Body of pancreas (tissue), 4 donors: ENCODE data around the gene AMER1. TPM values are rescaled to one million over a fixed set of nuclear protein-coding genes. Genes with fewer than 3 reads are reported as not detected.

Experiments used
- ATAC-seq: fragments of 150-250 bp; one replicate; pipeline ENCODE4 v1.9.1; 2016
- DNase-seq, 4 donors: peaks; one replicate each; pipeline ENCODE4 v3.0.0-alpha.2; 2019
- H3K27ac ChIP-seq, 4 donors: fragments of 200-600 bp; sonication (generic); 1 replicate in 3 of 4; 2 replicates in 1 of 4; pipeline versions ENCODE4 v1.5.1 to v1.6.1; 2016 to 2019; ENCODE audit warnings: mild to moderate bottlenecking in 1 of 4, mixed read lengths in 1 of 4, moderate library complexity in 1 of 4
- H3K27me3 ChIP-seq, 2 donors: fragments of 200-600 bp; sonication (generic); one replicate each; pipeline ENCODE4 v1.6.0; 2016; ENCODE audit warnings: mild to moderate bottlenecking in 1 of 2
- H3K36me3 ChIP-seq, 2 donors: fragments of 200-600 bp; sonication (generic); replicated peaks in 1 of 2; 2 replicates each; pipeline ENCODE4 v1.5.1; 2016; ENCODE audit warnings: low read depth in 2 of 2; ENCODE audit not compliant: insufficient read depth in 1 of 2
- H3K4me1 ChIP-seq: fragments of 200-600 bp; sonication (generic); one replicate; pipeline ENCODE4 v1.6.0; 2016
- H3K4me3 ChIP-seq, 2 donors: fragments of 200-600 bp; sonication (generic); 1 replicate in 1 of 2; 2 replicates in 1 of 2; pipeline ENCODE4 v1.5.1; 2016 to 2019
- H3K9me3 ChIP-seq, 3 donors: fragments of 200-600 bp; sonication (generic); 1 replicate in 2 of 3; 2 replicates in 1 of 3; pipeline ENCODE4 v1.5.1; 2016
- POLR2A ChIP-seq, 3 donors: fragments of 450-650 bp; IDR thresholded peaks; one replicate each; pipeline ENCODE4 v1.6.1; 2016; ENCODE audit warnings: antibody characterized with exemption in 3 of 3, mild to moderate bottlenecking in 2 of 3
- WGBS, 2 donors: methylation state at CpG; one replicate each; pipeline ENCODE4 v1.1.5; 2017; 5-methylcytosine and 5-hydroxymethylcytosine counted together
- intact Hi-C: fragments of 100-400 bp; cut with DNase I; formaldehyde crosslinking; loops from one replicate; pipeline ENCODE4 v1.15.1; 2023
- small RNA-seq: library from RNA; depleted of rRNA; stranded (forward); fragments of <200 nt; gene quantifications from one replicate; pipeline ENCODE3, GENCODE V24; 2016
- total RNA-seq, 2 donors: library from RNA; depleted of rRNA; stranded (reverse); fragments of >200 nt; gene quantifications; one replicate each; pipeline ENCODE4 v1.1.0, GENCODE V29; 2016
- TF ChIP-seq, protein P1 (sequence below), 7 experiments: fragments of 450-650 bp in 4 of 7; fragments of 200-600 bp in 3 of 7; sonication (generic) in 3 of 7; IDR thresholded peaks; one replicate each; pipeline ENCODE4 v1.5.1; 2016 to 2019; ENCODE audit warnings: antibody characterized with exemption in 7 of 7

Gene AMER1
- total RNA-seq, 2 donors from 2014 or later = 6.7 to 7.6 TPM

DNA sequence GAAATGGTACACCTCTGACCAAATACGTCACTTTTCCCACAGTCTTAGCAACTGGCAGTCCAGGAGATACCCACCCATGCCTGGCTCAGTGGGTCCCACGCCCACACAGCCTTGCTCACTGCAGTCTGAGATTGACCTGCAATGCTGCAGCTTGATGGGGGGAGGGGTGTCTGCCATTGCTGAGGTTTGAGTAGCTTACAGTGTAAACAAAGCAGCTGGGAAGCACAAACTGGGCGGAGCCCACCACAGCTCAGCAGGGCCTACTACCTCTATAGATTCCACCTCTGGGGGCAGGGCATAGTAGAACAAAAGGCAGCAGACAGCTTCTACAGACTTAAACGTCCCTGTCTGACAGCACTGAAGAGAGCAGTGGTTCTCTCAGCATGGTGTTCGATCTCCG is 52.7 kb downstream of the AMER1 start:
- WGBS, 2 donors = 76 to 83% methylated on average over 2 to 3 of the region's 6 CpGs
- intact Hi-C loops = no loop called here
- no peak for ATAC-seq
- H3K4me3 ChIP-seq = no peak overlapping the region
- no peak for DNase-seq
- no peaks in the 10 kb centered on the region for H3K4me1 ChIP-seq
- no peak overlapping the region for H3K27ac ChIP-seq
- H3K9me3 ChIP-seq = no peaks in the 10 kb centered on the region
- H3K36me3 ChIP-seq = no peaks in the 10 kb centered on the region
- TF ChIP-seq, protein P1, sequence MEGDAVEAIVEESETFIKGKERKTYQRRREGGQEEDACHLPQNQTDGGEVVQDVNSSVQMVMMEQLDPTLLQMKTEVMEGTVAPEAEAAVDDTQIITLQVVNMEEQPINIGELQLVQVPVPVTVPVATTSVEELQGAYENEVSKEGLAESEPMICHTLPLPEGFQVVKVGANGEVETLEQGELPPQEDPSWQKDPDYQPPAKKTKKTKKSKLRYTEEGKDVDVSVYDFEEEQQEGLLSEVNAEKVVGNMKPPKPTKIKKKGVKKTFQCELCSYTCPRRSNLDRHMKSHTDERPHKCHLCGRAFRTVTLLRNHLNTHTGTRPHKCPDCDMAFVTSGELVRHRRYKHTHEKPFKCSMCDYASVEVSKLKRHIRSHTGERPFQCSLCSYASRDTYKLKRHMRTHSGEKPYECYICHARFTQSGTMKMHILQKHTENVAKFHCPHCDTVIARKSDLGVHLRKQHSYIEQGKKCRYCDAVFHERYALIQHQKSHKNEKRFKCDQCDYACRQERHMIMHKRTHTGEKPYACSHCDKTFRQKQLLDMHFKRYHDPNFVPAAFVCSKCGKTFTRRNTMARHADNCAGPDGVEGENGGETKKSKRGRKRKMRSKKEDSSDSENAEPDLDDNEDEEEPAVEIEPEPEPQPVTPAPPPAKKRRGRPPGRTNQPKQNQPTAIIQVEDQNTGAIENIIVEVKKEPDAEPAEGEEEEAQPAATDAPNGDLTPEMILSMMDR (IDR thresholded peaks at IDR 0.05) = no peak
- TF ChIP-seq POLR2A (IDR thresholded peaks at IDR 0.05) = no peak
- no peaks in the 10 kb centered on the region for H3K27me3 ChIP-seq

DNA sequence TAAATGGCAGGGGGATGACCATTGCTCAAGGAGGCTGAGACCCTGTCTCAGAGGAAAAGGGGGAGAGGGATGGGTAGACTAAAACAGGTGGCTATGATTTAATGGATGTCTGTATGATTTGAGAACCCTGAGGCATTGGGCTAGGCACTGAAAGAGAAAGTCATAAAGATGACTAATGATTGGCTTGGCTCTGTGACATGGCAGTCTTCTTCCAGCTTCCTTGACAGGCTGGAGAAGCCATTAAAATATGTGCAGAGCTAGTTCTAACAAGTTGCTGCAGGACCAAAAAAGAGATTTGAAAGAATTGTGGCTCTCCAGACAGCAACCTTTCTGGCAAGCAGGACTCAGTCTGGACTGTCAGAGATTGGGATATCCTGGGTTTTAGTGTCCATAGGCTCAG is 53.6 kb downstream of the AMER1 start:
- no peak overlapping the region for H3K27ac ChIP-seq
- no peaks in the 10 kb centered on the region for H3K36me3 ChIP-seq
- no peaks in the 10 kb centered on the region for H3K9me3 ChIP-seq
- ATAC-seq (no peak), DNase-seq (no peak)
- no peaks in the 10 kb centered on the region for H3K27me3 ChIP-seq
- TF ChIP-seq POLR2A (IDR thresholded peaks at IDR 0.05) = no peak
- TF ChIP-seq, protein P1 (IDR thresholded peaks at IDR 0.05) = no peak
- intact Hi-C loops = no loop called here
- no peak overlapping the region for H3K4me3 ChIP-seq
- no peaks in the 10 kb centered on the region for H3K4me1 ChIP-seq

DNA sequence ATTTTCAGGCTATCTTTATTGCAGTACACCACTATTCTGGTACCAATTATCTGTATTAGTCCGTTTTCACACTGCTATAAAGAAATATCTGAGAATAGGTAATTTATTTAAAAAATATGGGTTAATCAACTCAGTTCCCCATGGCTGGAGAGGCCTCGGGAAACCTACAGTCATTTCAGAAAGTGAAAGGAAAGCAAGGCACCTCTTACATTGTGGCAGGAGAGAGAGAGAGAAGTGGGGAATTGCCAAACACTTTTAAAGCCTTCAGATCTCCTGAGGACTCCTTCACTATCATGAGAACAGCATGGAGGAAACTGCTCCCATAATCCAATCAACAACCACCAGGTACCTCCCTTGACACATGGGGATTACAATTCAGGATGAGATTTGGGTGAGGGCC is 54.7 kb downstream of the AMER1 start:
- TF ChIP-seq, protein P1 (IDR thresholded peaks at IDR 0.05) = no peak
- no peak for TF ChIP-seq POLR2A (IDR thresholded peaks at IDR 0.05)
- H3K4me1 ChIP-seq = no peaks in the 10 kb centered on the region
- H3K27me3 ChIP-seq = no peaks in the 10 kb centered on the region
- 62 to 78% methylated on average over 2 of the region's 2 CpGs for WGBS, 2 donors
- no peaks in the 10 kb centered on the region for H3K9me3 ChIP-seq
- DNase-seq (no peak), ATAC-seq (no peak)
- intact Hi-C loops = no loop called here
- H3K36me3 ChIP-seq = no peaks in the 10 kb centered on the region
- H3K4me3 ChIP-seq = no peak overlapping the region
- no peak overlapping the region for H3K27ac ChIP-seq

Small RNAs within 50 kb of the gene (small RNA-seq; reads per million reads assigned to genes)
- not detected for gene RN7SL799P

Other genes with a start within 250 kb of the AMER1 start
- gene ASB12, start 24.9 kb upstream of the AMER1 start, total RNA-seq = not detected
- gene MTMR8, start 189.7 kb upstream of the AMER1 start, total RNA-seq = 1 to 10 TPM; 1.0 to 4.9 TPM